ENCODE results near the gene TLCD2. TPM values are rescaled to one million over a fixed set of nuclear protein-coding genes. Genes with fewer than 3 reads are reported as not detected.

The TLCD2 gene
- total and polyA plus RNA-seq, 2 experiments from 2014 or later, result 0.70 to 1.4 TPM

DNA sequence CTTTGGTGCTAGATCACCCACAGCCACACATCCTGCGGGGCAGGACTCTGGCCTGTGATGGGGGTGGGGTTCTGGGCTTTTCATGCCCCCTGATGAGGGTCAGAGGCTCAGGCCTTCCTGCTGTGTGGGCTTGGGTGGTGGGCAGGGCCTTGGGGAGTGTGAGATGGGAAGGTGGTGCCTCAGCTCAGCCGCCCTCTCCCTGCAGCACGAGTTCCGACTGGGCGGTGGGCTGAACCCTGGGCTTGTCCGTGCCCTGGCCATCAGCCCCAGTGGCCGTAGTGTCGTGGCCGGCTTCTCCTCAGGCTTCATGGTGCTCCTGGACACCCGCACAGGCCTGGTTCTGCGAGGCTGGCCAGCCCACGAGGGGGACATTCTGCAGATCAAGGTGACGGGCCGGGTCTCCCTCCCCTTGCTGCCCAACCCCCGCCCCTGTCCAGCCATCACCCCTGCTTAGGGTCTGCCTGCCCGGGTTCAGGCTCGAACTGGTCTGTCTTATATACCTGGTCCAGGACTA is 25.7 kb upstream of the TLCD2 start:
- H3K79me2 ChIP-seq (replicated peaks; ENCODE audit: insufficient read depth), result no peaks in the 10 kb centered on the region
- DNase-seq (ENCODE audit: low spot score) (no peak), ATAC-seq (peak; percentile 18)
- Mint-ChIP-seq H3K4me1 (peaks cover 3% of the 10 kb centered on the region; the same call in 2 of the 3 replicates), H3K27me3 (ENCODE audit: insufficient read depth, low read depth, poor library complexity) (peaks cover 11% of the 10 kb centered on the region), H3K36me3 (ENCODE audit: low read depth) (peaks cover 12% of the 10 kb centered on the region), H3K9me3 (peaks cover 10% of the 10 kb centered on the region; the same call in 2 of the 3 replicates), H3K27ac (no peak overlapping the region), H3K4me3 (no peak overlapping the region)
- no peak overlapping the region for H3K4me3 ChIP-seq
- H3K4me2 ChIP-seq, result no peak overlapping the region
- no peaks in the 10 kb centered on the region for H3K27me3 ChIP-seq (ENCODE audit: insufficient read depth)
- no peaks in the 10 kb centered on the region for H4K20me1 ChIP-seq (replicated peaks; ENCODE audit: insufficient read depth)
- H3K36me3 ChIP-seq (ENCODE audit: insufficient read depth), result no peaks in the 10 kb centered on the region
- H3K4me1 ChIP-seq (ENCODE audit: insufficient read depth), result no peaks in the 10 kb centered on the region
- TF ChIP-seq CREB1 (CRISPR knock-in tag; IDR thresholded peaks at IDR 0.05; ENCODE audit: low read depth) (no peak), NANOG (IDR thresholded peaks at IDR 0.05; ENCODE audit: borderline replicate concordance) (no peak), ZNF331 (CRISPR knock-in tag; IDR thresholded peaks at IDR 0.05; ENCODE audit: low read depth) (no peak), STAT1 (IDR thresholded peaks at IDR 0.05; ENCODE audit: unreplicated experiment) (no peak), POLR2AphosphoS5 (IDR thresholded peaks at IDR 0.05; ENCODE audit: low read depth) (no peak), JUNB (IDR thresholded peaks at IDR 0.05; ENCODE audit: unreplicated experiment) (no peak), EZH2phosphoT487 (IDR thresholded peaks at IDR 0.05; ENCODE audit: unreplicated experiment) (no peak)
- TF ChIP-seq, protein P1, sequence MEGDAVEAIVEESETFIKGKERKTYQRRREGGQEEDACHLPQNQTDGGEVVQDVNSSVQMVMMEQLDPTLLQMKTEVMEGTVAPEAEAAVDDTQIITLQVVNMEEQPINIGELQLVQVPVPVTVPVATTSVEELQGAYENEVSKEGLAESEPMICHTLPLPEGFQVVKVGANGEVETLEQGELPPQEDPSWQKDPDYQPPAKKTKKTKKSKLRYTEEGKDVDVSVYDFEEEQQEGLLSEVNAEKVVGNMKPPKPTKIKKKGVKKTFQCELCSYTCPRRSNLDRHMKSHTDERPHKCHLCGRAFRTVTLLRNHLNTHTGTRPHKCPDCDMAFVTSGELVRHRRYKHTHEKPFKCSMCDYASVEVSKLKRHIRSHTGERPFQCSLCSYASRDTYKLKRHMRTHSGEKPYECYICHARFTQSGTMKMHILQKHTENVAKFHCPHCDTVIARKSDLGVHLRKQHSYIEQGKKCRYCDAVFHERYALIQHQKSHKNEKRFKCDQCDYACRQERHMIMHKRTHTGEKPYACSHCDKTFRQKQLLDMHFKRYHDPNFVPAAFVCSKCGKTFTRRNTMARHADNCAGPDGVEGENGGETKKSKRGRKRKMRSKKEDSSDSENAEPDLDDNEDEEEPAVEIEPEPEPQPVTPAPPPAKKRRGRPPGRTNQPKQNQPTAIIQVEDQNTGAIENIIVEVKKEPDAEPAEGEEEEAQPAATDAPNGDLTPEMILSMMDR (conservative IDR thresholded peaks at IDR 0.05; ENCODE audit: low read depth in 2 of 2), result no peak
- TF ChIP-seq, protein P2, sequence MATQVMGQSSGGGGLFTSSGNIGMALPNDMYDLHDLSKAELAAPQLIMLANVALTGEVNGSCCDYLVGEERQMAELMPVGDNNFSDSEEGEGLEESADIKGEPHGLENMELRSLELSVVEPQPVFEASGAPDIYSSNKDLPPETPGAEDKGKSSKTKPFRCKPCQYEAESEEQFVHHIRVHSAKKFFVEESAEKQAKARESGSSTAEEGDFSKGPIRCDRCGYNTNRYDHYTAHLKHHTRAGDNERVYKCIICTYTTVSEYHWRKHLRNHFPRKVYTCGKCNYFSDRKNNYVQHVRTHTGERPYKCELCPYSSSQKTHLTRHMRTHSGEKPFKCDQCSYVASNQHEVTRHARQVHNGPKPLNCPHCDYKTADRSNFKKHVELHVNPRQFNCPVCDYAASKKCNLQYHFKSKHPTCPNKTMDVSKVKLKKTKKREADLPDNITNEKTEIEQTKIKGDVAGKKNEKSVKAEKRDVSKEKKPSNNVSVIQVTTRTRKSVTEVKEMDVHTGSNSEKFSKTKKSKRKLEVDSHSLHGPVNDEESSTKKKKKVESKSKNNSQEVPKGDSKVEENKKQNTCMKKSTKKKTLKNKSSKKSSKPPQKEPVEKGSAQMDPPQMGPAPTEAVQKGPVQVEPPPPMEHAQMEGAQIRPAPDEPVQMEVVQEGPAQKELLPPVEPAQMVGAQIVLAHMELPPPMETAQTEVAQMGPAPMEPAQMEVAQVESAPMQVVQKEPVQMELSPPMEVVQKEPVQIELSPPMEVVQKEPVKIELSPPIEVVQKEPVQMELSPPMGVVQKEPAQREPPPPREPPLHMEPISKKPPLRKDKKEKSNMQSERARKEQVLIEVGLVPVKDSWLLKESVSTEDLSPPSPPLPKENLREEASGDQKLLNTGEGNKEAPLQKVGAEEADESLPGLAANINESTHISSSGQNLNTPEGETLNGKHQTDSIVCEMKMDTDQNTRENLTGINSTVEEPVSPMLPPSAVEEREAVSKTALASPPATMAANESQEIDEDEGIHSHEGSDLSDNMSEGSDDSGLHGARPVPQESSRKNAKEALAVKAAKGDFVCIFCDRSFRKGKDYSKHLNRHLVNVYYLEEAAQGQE (IDR thresholded peaks at IDR 0.05; ENCODE audit: unreplicated experiment), result no peak
- TF ChIP-seq, protein P3, sequence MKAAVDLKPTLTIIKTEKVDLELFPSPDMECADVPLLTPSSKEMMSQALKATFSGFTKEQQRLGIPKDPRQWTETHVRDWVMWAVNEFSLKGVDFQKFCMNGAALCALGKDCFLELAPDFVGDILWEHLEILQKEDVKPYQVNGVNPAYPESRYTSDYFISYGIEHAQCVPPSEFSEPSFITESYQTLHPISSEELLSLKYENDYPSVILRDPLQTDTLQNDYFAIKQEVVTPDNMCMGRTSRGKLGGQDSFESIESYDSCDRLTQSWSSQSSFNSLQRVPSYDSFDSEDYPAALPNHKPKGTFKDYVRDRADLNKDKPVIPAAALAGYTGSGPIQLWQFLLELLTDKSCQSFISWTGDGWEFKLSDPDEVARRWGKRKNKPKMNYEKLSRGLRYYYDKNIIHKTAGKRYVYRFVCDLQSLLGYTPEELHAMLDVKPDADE (IDR thresholded peaks at IDR 0.05), result no peak
- TF ChIP-seq, protein P4, sequence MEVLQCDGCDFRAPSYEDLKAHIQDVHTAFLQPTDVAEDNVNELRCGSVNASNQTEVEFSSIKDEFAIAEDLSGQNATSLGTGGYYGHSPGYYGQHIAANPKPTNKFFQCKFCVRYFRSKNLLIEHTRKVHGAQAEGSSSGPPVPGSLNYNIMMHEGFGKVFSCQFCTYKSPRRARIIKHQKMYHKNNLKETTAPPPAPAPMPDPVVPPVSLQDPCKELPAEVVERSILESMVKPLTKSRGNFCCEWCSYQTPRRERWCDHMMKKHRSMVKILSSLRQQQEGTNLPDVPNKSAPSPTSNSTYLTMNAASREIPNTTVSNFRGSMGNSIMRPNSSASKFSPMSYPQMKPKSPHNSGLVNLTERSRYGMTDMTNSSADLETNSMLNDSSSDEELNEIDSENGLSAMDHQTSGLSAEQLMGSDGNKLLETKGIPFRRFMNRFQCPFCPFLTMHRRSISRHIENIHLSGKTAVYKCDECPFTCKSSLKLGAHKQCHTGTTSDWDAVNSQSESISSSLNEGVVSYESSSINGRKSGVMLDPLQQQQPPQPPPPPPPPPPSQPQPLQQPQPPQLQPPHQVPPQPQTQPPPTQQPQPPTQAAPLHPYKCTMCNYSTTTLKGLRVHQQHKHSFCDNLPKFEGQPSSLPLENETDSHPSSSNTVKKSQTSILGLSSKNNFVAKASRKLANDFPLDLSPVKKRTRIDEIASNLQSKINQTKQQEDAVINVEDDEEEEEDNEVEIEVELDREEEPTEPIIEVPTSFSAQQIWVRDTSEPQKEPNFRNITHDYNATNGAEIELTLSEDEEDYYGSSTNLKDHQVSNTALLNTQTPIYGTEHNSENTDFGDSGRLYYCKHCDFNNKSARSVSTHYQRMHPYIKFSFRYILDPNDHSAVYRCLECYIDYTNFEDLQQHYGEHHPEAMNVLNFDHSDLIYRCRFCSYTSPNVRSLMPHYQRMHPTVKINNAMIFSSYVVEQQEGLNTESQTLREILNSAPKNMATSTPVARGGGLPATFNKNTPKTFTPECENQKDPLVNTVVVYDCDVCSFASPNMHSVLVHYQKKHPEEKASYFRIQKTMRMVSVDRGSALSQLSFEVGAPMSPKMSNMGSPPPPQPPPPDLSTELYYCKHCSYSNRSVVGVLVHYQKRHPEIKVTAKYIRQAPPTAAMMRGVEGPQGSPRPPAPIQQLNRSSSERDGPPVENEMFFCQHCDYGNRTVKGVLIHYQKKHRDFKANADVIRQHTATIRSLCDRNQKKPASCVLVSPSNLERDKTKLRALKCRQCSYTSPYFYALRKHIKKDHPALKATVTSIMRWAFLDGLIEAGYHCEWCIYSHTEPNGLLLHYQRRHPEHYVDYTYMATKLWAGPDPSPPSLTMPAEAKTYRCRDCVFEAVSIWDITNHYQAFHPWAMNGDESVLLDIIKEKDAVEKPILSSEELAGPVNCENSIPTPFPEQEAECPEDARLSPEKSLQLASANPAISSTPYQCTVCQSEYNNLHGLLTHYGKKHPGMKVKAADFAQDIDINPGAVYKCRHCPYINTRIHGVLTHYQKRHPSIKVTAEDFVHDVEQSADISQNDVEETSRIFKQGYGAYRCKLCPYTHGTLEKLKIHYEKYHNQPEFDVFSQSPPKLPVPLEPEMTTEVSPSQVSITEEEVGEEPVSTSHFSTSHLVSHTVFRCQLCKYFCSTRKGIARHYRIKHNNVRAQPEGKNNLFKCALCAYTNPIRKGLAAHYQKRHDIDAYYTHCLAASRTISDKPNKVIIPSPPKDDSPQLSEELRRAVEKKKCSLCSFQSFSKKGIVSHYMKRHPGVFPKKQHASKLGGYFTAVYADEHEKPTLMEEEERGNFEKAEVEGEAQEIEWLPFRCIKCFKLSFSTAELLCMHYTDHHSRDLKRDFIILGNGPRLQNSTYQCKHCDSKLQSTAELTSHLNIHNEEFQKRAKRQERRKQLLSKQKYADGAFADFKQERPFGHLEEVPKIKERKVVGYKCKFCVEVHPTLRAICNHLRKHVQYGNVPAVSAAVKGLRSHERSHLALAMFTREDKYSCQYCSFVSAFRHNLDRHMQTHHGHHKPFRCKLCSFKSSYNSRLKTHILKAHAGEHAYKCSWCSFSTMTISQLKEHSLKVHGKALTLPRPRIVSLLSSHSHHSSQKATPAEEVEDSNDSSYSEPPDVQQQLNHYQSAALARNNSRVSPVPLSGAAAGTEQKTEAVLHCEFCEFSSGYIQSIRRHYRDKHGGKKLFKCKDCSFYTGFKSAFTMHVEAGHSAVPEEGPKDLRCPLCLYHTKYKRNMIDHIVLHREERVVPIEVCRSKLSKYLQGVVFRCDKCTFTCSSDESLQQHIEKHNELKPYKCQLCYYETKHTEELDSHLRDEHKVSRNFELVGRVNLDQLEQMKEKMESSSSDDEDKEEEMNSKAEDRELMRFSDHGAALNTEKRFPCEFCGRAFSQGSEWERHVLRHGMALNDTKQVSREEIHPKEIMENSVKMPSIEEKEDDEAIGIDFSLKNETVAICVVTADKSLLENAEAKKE (CRISPR knock-in tag; IDR thresholded peaks at IDR 0.05), result no peak
- H3K9me2 ChIP-seq (ENCODE audit: insufficient read depth), result no peaks in the 10 kb centered on the region
- H3K27ac ChIP-seq (ENCODE audit: low read depth), result no peak overlapping the region
- H3F3A ChIP-seq (replicated peaks; ENCODE audit: low read depth), result no peaks in the 10 kb centered on the region
- H2AFZ ChIP-seq, result no peak overlapping the region

Measured in GM23338 (cell line).